Fibroblast of peridontal ligament (primary cell): ENCODE results near the gene SYNE2.
"Not testable (repeated sequence)": the region's sequence is repeated elsewhere in the genome, so short reads cannot be mapped to it uniquely, and the experiment has no call there.

Source experiments
- DNase-seq: peaks from one replicate; pipeline ENCODE4 v3.0.0-alpha.2; 2010; ENCODE audit errors: extremely low read depth

Gene SYNE2

DNA sequence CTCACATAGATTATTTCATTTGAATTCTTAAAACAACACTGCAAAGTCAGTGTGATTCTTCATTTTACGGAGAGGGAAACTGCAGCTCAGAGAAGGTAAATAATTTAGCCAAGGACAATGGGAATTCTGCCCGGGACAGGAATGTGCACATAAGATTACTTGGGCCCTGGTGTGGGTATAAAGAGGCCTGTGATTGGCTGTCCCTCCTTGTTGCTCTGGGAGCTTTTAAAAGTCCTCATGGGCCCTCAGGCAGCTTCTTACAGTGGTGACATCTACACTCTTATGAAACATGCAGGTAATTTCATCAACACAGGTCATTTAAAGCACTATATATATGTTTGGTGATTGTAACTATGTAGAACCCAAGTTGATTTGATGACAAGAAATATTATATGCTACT lies 341.0 kb downstream of the SYNE2 start:
- DNase-seq: no peak

DNA sequence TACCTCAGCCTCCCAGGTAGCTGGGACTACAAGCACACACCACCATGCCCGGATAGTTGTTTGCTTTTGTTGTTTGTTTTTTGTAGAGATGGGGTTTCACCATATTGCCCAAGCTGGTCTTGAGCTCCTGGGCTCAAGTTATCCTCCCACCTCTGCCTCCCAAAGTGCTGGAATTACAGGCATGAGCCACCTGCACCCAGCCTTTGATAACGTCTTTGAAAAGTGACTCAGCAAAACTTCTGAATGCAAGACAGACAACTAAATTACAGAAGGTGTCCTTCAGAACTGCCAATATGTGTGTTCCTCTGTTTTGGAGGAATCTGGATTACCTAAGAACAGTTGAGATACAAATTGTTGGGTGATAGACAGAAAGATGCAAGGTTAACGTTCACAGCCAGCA lies 341.6 kb downstream of the SYNE2 start:
- no peak for DNase-seq

DNA sequence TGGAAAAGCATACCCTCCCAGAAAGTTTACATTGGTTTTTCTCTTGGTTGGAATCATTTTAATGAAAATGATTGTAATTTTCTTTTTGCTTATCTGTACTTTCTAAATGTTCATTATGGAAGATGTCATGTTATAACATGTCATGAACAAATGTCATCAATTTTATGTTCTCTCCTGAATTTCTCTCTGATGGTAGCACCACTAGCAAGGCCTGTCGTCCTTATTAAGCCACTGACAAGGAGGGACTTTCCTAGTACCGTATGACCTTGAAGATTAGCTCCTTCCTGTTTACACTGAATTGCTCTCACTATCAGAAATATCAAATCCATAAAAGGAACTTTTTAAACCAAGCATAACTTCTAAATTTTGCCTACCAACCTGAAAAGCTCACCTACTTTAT lies 342.4 kb downstream of the SYNE2 start:
- no peak for DNase-seq

DNA sequence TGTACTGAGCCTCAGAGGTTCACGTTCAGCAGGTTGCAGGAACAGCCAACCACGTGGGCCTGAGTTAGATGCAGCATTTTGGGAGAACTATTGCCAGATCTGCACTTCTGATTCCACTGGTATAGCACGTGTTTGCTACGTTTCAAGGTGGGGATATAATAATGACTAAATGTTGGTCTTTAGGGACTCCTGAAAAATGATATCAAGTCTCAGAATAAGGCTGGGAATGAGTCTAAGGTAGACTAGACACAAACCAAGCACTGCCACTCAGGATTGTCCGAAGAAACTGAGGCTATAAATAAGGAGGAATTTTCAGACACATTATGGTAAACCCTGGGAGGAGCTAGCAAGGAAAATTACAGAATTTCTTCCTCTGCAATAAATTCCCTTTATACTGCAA lies 343.3 kb downstream of the SYNE2 start:
- no peak for DNase-seq

DNA sequence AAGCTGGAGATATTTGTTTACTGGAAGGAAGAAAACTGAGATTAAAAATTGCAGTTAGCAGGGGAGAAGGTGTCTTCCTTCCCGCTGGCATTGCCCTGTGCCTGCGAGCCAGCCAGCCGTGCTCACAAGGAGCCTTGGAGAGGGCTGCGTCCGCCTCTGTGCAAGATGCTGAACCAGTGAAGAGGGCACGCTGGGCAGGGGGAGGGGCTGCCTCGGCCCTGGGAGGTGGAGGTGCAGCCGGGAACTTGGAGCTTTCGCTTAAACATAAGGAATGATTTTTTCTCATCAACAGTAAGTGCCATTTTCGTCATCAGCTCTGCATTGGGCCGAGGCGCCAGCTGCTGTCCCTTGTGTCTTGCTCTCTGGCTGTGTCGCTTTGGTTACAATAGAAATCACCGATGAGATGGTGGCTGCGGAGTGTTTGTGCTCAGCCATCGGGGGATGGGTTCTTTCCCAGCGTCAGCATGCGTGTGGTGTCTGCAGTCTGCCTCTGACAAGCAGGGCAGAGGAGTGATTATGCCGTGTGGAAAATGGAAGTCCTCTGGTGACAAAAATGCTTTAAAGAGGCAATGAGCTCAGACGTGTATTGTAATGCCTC lies 344.1 kb downstream of the SYNE2 start:
- peak; percentile 55 for DNase-seq

DNA sequence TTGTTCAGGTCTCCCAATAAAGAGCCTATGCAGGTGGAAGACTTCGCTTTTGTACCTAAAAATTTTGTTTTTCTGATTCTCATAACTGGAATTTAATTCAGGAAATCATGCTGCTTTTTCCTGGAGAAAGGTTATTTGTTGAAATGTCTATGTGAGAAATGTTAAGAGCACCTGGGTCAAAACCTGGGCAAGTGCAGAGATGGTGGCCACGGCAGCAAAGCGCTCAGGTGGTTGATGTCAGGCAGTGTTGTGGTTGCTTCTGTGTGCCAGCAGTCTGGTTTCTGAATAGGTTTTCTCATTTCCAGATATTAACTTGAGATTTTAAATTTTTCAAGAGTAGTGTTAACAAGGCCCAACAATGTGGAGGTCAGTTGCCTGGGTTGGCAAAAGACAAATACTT lies 345.2 kb downstream of the SYNE2 start:
- no peak for DNase-seq

DNA sequence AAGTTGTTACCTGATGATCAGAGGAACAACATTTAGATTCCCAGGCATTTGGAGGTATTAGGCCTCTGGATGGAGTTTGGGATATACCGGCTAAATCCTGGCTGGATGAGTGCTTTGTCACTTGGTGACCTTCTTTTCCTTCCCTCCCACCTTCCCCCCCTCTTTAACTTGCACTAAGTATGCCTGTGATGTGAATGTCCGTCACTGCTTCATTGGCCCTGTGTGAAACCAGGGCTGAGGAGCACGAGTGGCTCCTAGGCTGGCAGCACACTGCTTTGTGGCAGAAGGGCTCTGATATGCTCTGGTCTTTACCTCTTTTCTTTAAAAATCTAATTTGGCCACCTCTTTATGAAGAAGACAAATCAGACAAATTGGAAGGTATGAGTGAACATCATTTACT lies 345.7 kb downstream of the SYNE2 start:
- DNase-seq: no peak

DNA sequence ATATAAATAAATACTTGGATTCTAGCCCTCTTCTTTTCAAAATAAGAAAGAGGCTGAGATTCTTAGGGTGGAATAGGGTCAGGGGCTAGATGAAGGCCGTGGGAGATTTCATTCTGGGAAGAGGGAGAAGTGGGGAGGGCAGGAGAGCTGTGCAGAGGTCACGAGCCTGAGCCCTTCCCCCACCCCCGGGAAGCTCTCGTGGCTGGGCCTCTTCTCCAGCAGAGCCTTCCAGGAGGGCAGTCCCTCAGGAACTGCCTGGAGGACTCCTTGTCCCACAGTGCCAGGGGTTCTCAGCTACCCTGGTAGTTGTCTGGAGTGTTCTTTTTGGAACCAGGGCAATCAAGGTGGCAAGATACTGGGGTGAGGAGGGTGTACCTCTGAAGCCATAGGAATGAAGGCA lies 347.4 kb downstream of the SYNE2 start:
- no peak for DNase-seq

DNA sequence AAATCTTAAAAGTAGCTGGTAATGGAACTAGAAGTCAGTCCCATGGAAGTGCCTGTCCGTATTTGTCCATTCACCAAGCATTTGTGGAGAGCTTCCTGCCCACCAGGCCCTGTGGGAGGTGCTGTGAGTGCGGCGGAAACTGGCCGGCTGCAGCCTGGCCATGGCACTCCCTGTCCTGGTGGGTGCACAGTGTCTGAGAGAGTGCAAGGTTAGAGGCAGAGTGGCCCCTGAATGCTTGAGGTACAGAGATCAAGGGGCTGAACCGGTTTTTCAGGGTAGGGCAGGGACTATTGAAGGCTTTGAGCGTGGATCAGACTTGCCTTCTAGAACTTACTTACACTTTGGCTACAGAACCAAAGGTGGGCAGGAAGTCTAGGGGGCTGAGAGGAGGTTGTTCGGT lies 348.5 kb downstream of the SYNE2 start:
- DNase-seq: no peak

DNA sequence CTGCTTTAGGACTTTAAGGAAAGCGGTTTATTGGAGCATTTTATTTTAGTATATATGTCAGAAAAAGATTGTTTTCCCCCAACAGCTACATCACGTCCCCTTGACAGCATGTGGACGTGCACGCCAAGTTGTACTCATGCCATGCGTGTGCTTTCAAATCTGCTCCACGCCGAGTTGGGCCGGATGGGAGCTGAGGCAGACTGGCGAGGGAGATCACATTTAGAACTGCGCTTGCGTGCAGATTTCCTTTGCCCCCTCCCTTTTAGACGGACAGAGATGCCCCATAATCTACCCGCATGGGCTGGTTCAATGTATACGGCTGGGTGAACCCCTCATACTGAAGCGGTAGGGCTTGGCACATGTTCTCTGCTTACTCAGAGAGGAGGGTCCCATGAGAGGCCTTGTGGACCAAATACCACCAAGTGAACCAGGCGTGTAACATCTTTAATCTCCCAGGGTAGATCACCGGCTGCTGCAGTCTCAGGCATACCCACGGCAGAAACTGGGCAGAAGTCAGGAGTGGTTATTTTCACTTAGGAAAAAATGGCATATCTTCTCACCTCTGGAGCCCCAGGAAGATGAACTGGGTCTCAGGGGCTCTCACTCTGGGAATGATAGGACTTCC lies 349.2 kb downstream of the SYNE2 start:
- no peak for DNase-seq

DNA sequence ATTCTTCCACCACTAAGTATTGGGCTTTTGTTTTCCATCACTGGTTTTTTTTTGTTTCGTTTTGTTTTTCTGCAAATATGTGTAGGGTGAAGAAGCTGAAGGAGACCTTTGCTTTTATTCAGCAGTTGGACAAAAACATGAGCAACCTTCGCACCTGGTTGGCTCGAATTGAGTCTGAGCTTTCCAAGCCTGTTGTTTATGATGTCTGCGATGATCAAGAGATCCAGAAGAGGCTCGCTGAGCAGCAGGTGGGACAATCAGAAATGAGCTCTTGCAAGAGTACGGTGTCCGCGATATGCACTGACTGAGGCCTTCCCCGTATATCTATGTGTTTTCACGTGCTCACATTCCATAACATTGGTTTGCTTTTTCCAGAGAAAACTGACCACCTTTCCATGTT lies 349.9 kb downstream of the SYNE2 start:
- DNase-seq: no peak

DNA sequence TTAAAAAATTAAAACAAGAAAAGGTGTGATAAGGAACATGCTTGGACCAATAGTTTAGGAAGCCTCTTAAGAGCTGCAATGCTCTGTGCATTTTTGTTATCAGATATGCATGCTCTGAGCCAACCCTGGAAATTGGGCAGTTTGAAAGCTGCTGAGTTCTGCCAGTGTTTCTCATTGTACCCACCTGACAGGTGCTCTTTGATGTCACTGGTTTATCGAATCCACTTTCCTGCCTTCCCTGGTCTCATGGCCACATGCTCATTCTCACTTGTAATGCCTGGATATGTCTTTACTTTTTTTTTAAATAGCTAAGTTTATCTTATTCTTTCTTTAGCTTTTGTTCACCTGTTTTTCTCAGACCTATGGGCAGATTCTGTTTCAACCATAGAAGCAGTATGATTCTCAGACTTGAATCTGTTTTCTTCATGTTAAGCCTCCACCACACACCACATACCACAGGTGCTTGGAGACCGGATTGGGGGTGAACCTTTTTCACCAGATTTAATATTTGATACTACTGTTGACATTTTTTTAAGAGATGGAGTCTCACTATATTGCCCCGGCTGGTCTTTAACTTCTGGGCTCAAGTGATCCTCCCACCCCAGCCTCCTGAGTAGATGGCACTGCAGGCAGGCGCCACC lies 350.7 kb downstream of the SYNE2 start:
- no peak for DNase-seq

DNA sequence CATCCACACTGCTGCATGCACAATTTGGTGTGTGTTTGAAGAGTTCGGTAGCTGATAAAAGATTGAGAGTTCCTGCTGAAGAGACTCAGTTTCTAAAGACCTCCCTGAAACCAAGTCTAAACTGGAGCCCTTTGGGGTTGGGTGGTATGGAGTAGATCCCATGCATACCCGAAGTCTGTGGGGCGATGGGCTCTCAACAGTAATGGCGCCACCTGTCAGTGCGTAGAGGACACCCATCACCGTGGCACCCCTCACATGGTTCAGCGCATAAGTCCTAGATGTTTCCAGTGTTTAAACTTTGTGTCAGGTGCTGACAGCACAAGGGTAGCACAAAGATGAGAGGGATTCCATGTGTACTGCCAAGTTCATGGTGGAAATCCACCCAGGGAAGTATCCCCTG lies 355.5 kb downstream of the SYNE2 start:
- no peak for DNase-seq

DNA sequence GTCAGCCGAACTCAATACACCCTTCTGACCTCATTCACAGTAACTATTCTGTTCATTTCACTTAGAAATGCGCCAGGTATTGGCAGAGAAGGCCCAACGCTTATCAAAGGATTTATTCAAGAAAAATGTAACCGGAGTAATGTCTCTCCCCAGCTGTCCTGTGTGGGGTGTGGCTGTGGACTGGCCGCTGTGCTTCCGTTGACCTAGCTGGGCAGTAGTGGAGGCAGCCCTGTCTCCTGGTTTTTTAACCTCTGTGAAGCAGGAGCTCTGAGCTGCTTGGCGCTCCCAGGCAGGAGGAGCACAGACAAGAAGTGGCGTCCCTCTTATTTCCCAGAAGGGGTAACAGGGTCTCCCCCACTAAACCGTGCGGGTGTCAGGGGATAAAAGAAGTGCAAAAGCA lies 356.2 kb downstream of the SYNE2 start:
- no peak for DNase-seq

DNA sequence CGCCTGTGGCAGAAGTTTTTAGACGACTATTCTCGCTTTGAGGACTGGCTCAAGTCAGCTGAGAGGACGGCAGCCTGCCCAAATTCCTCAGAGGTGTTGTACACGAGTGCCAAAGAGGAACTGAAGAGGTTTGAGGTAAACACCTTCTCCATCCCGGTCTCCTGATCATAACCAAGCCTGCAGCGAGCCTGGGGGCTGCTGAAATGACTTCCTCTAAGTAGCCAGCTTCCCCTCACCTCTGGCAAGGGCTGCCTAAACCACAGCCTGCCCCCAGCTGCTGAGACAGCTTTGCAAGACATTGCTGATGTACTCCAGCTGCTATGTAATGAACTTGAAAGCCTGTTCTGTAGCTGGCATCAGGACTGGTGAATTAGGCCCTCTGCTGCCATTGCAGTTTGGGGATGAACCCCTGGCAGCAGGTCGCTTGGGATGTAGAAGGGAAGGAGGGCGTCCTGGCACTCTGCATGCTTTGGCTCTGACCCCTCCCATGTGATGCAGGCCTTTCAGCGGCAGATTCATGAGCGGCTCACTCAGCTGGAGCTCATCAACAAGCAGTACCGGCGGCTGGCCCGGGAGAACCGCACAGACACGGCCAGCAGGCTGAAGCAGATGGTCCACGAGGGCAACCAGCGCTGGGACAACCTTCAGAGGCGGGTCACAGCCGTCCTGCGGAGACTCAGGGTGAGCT lies 356.8 kb downstream of the SYNE2 start:
- DNase-seq: peak; percentile 24

DNA sequence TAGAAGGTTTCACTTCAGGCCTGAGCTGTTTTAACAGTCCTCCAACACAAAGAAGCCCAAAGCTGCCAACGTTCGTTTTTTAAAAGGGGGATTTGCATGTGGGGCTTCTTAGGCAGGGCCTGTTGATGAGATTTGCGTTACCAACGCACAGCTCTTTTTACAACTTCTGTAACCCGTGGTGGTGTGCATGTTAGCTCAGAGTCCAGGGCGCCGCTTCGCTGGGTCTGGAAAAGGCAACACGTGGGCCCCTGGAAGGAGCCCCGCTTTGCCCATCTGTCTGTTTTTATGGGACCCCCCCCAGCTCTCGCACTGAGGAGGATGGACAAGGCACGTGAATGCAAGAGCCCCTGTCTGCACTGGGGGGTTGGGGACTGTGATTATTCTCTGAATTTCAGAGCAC lies 357.4 kb downstream of the SYNE2 start:
- no peak for DNase-seq

DNA sequence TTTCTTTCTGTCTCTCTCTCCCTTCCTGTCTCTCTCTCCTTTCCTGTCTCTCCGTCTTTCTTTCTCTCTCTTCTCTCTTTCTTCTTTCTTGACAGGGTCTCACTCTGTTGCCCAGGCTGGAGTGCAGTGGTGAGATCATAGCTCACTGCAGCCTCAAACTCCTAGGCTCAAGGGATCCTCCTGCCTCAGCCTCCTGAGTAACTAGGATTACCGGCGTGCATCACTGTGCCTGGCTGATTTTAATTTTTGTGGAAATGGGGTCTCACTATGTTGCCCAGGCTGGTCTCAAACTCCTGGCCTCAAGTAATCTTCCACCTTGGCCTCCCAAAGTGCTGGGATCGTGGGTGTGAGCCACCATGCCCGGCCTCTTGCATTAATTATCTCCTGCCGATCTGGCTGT lies 358.1 kb downstream of the SYNE2 start:
- DNase-seq: not testable (repeated sequence)

DNA sequence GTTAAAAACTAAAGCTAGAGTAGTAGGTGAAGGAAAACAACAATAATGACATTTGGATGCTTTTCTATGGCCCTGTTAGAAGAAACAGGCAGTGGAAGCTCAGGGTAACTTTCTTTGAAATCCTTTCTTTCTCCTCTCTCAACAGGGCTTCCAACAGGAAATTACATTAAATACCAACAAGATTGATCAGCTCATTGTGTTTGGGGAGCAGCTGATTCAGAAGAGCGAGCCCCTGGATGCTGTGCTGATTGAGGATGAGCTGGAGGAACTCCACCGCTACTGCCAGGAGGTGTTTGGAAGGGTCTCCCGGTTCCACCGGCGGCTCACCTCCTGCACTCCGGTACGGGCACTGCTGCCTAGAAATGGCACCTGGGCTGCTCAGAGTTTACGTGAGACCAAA lies 359.9 kb downstream of the SYNE2 start:
- no peak for DNase-seq

DNA sequence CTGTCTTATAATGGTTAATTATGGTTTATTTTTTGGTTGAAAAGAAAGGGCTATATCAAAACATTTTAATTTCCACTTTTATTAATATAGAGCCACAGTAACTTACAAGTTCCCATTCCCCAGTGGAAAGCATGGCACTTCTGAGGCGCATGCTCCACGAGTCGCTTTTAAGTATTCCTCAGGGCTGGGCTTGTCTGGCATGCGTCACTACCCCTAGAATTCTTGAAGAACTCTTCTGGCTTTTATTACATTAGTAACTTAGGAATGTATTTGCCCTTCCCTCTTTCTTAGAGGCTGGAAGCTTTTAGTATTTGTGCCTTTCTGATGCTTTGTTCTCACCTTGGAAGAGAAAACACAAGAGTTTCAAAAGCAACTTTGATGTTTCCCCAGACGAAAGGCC lies 360.3 kb downstream of the SYNE2 start:
- DNase-seq: no peak

DNA sequence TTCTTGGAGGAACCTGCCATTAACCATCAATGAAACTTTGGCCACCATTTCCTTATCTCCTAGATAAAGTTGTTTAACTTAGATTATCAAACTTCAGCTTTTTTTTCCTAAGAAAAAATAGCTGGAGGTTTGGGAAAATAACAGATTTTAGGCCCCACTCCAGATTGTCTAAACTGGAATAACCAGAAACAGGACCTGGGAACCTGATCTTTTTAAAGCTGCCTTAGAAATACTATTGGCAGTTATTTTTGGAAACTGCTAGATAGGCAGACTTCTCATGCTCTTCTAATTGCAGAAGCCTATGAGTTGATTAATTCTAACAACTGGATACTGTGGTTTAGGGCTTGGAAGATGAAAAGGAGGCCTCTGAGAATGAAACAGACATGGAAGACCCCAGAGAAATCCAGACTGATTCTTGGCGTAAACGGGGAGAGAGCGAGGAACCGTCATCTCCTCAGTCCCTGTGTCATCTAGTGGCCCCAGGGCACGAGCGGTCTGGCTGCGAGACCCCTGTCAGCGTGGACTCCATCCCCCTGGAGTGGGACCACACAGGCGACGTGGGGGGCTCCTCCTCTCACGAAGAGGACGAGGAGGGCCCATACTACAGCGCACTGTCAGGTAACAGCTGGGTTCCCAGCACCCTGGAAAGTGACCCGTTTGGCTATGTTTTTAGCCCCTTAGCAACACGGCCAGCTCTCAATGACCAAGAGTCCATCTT lies 361.2 kb downstream of the SYNE2 start:
- DNase-seq: no peak

DNA sequence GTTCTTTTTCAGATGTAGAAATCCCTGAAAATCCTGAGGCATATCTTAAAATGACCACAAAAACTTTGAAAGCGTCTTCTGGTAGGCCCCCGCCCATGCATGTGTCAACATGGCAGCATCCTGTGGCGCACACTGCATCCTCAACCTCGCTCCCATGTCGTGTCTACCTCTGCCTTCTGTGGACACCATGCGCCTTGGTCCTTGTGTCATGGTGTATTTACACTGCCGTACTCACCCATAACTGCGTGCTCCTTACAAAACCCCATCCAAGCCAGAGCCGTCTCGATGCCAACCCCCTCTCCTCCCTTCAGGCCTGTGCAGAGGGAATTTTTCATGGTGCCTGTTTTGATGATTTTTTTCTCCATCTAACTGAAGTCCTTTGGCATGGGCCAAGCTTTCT lies 362.5 kb downstream of the SYNE2 start:
- DNase-seq: no peak

DNA sequence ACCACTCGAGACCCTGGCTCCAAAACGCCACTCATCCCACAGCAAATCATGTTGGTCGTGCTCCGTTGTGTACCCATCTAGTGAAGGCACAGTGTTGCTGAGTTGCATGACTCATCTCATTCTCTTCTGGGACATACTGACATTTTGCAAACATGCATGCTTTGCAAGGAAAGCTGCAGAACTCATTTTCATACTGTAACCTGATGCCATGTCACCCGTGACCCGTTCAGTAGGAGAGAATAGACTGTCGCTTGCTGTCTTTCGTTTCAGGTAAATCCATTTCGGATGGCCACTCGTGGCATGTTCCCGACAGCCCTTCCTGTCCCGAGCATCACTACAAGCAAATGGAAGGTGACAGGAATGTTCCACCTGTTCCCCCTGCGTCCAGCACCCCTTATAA lies 363.2 kb downstream of the SYNE2 start:
- DNase-seq: no peak
